ENCODE measurements around the gene LRRC47. TPM values are rescaled to one million over a fixed set of nuclear protein-coding genes. Genes with fewer than 3 reads are reported as not detected.

Gene LRRC47
- polyA plus RNA-seq, 1 of the 3 experiments (the other 2 are of a cell fraction), result 34.6 TPM

- Histone ChIP-seq H3K36me3 (replicated peaks in 1 of 2; ENCODE audit: control insufficient read depth in 1 of 2, insufficient read depth in 2 of 2, low read length in 1 of 2) (peaks cover 0 to 36% of the 10 kb centered on the region in 2 experiments), H3K4me1 (ENCODE audit: control insufficient read depth in 1 of 2, insufficient read depth in 2 of 2, low read depth in 1 of 2, low read length in 1 of 2) (peaks cover 0 to 22% of the 10 kb centered on the region in 2 experiments; a peak in 1 of 4 replicates), H4K20me1 (ENCODE audit: insufficient read depth) (no peaks in the 10 kb centered on the region), H3K4me3 (ENCODE audit: low read depth in 2 of 2, low read length in 1 of 2) (no peak overlapping the region), H3K27ac (ENCODE audit: low read depth in 2 of 2, low read length in 1 of 2) (no peak overlapping the region; a peak in 1 of 4 replicates), H2AFZ (ENCODE audit: low read depth) (no peak overlapping the region), H3K9me3 (no peaks in the 10 kb centered on the region), H3K9me2 (no peaks in the 10 kb centered on the region), H3F3A (replicated peaks; ENCODE audit: insufficient read depth) (no peaks in the 10 kb centered on the region), H3K4me2 (no peak overlapping the region), H3K9ac (no peak overlapping the region), H3K27me3 (ENCODE audit: insufficient read depth) (no peaks in the 10 kb centered on the region), H3K79me2 (ENCODE audit: insufficient read depth) (no peaks in the 10 kb centered on the region)
- no peak for TF ChIP-seq NFIC (IDR thresholded peaks at IDR 0.05; ENCODE audit: borderline replicate concordance)
- TF ChIP-seq USF1 (IDR thresholded peaks at IDR 0.05; ENCODE audit: borderline replicate concordance, low read depth), result no peak
- TF ChIP-seq POLR2AphosphoS5 (IDR thresholded peaks at IDR 0.05; ENCODE audit: low read depth, low read length), result no peak
- no peak for TF ChIP-seq TEAD4 (IDR thresholded peaks at IDR 0.05; ENCODE audit: borderline replicate concordance, insufficient read depth)
- no peak for TF ChIP-seq EZH2phosphoT487 (IDR thresholded peaks at IDR 0.05; ENCODE audit: borderline replicate concordance, low read depth)
- TF ChIP-seq MAX (IDR thresholded peaks at IDR 0.05; ENCODE audit: low read depth), result no peak
- CTCF ChIA-PET, result interaction anchor here (1.0 to 4.3 kb wide), 5 partner anchors 10 to 281 kb away, joined by 3 to 21 read pairs (median 4); no protein-coding TSS in a partner anchor
- POLR2A ChIA-PET, result interaction anchor here (1.0 kb wide), 1 partner anchor 1815 kb away, joined by 3 read pairs; the partner anchor contains the start of gene TMEM52
- DNase-seq, result no peak
- WGBS (ENCODE audit: low lambda C conversion rate), result 100% methylated on average over 5 of the region's 16 CpGs
Observed at GRCh38 chr1:3734602-3735001, 61.7 kb downstream of the LRRC47 start.

GRCh38 chr1:3733883-3734589 lies 62.3 kb downstream of the LRRC47 start:
- Histone ChIP-seq H3K79me2 (ENCODE audit: insufficient read depth) (no peaks in the 10 kb centered on the region), H2AFZ (ENCODE audit: low read depth) (no peak overlapping the region), H3K27ac (ENCODE audit: low read depth in 2 of 2, low read length in 1 of 2) (no peak overlapping the region; a peak in 1 of 4 replicates), H3K4me3 (ENCODE audit: low read depth in 2 of 2, low read length in 1 of 2) (no peak overlapping the region), H3K9me2 (no peaks in the 10 kb centered on the region), H3K4me2 (no peak overlapping the region), H4K20me1 (ENCODE audit: insufficient read depth) (no peaks in the 10 kb centered on the region), H3K36me3 (replicated peaks in 1 of 2; ENCODE audit: control insufficient read depth in 1 of 2, insufficient read depth in 2 of 2, low read length in 1 of 2) (peaks cover 0 to 34% of the 10 kb centered on the region in 2 experiments), H3K9me3 (no peaks in the 10 kb centered on the region), H3K27me3 (ENCODE audit: insufficient read depth) (no peaks in the 10 kb centered on the region), H3K9ac (no peak overlapping the region), H3F3A (replicated peaks; ENCODE audit: insufficient read depth) (no peaks in the 10 kb centered on the region), H3K4me1 (ENCODE audit: control insufficient read depth in 1 of 2, insufficient read depth in 2 of 2, low read depth in 1 of 2, low read length in 1 of 2) (peaks cover 0 to 22% of the 10 kb centered on the region in 2 experiments; a peak in 1 of 4 replicates)
- ChIA-PET POLR2A (interaction anchor here (0.6 to 1.0 kb wide), 3 partner anchors 20 to 1815 kb away, joined by 3 to 8 read pairs (median 3); partner anchors contain the start of gene TMEM52), CTCF (interaction anchor here (1.0 to 4.3 kb wide), 5 partner anchors 10 to 281 kb away, joined by 3 to 21 read pairs (median 4); no protein-coding TSS in a partner anchor)
- DNase-seq, result no peak
- WGBS (ENCODE audit: low lambda C conversion rate), result 87% methylated on average over 5 of the region's 17 CpGs
- TF ChIP-seq REST (IDR thresholded peaks at IDR 0.05; ENCODE audit: low read depth, low read length) (no peak), GATA2 (CRISPR knock-in tag; IDR thresholded peaks at IDR 0.05) (no peak), CHD2 (IDR thresholded peaks at IDR 0.05; ENCODE audit: low read length, partially characterized antibody) (no peak), EP300 (IDR thresholded peaks at IDR 0.05; ENCODE audit: borderline replicate concordance in 1 of 2, low read depth in 1 of 2, low read length in 1 of 2) (no peak), FOXJ3 (CRISPR knock-in tag; IDR thresholded peaks at IDR 0.05) (no peak), ELF1 (IDR thresholded peaks at IDR 0.05) (no peak), POLR2AphosphoS5 (IDR thresholded peaks at IDR 0.05; ENCODE audit: low read depth, low read length) (no peak), MAX (IDR thresholded peaks at IDR 0.05; ENCODE audit: low read depth) (no peak), FOSL2 (IDR thresholded peaks at IDR 0.05; ENCODE audit: borderline replicate concordance, low read depth) (no peak), MXI1 (IDR thresholded peaks at IDR 0.05; ENCODE audit: low read depth, low read length) (no peak), NRF1 (IDR thresholded peaks at IDR 0.05; ENCODE audit: low read depth, low read length) (no peak), SIN3A (IDR thresholded peaks at IDR 0.05; ENCODE audit: borderline replicate concordance, low read depth, low read length) (no peak), PBX3 (IDR thresholded peaks at IDR 0.05) (no peak), TAF1 (IDR thresholded peaks at IDR 0.05; ENCODE audit: borderline replicate concordance, low read depth, low read length) (no peak), SMC3 (IDR thresholded peaks at IDR 0.05; ENCODE audit: low read depth, low read length) (no peak)

Data from SK-N-SH (cell line).